VCaP (cell line): ENCODE measurements around the gene NRXN3.

ENCODE experiments used
- H3K27ac ChIP-seq: fragments of 450-650 bp; 2 replicates; pipeline ENCODE4 v1.5.1; 2017
- TF ChIP-seq, protein P1 (sequence below): fragments of 450-650 bp; conservative IDR thresholded peaks from 2 replicates; pipeline ENCODE4 v1.5.1; 2017; ENCODE audit warnings: mild to moderate bottlenecking, moderate library complexity

Gene NRXN3

DNA sequence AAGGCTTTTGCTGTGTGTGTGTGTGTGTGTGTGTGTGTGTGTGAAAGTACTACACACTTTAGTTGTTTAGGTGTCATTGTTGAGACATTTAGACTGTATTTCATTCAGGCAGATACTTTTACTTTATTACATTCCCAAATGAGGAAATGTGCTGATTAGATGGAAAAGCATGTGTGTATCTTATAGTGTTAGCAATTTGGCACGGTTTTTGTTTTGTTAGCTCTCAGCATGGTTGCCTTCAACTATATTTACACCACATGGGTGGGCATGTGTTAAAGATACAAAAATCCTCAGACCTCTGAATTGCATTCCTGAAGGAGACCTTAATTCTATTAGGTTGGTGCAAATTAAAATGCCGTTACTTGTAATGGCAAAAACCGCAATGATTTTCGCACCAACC lies 1161.7 kb downstream of the NRXN3 start:
- H3K27ac ChIP-seq = no peak overlapping the region
- TF ChIP-seq, protein P1, sequence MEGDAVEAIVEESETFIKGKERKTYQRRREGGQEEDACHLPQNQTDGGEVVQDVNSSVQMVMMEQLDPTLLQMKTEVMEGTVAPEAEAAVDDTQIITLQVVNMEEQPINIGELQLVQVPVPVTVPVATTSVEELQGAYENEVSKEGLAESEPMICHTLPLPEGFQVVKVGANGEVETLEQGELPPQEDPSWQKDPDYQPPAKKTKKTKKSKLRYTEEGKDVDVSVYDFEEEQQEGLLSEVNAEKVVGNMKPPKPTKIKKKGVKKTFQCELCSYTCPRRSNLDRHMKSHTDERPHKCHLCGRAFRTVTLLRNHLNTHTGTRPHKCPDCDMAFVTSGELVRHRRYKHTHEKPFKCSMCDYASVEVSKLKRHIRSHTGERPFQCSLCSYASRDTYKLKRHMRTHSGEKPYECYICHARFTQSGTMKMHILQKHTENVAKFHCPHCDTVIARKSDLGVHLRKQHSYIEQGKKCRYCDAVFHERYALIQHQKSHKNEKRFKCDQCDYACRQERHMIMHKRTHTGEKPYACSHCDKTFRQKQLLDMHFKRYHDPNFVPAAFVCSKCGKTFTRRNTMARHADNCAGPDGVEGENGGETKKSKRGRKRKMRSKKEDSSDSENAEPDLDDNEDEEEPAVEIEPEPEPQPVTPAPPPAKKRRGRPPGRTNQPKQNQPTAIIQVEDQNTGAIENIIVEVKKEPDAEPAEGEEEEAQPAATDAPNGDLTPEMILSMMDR = no peak

DNA sequence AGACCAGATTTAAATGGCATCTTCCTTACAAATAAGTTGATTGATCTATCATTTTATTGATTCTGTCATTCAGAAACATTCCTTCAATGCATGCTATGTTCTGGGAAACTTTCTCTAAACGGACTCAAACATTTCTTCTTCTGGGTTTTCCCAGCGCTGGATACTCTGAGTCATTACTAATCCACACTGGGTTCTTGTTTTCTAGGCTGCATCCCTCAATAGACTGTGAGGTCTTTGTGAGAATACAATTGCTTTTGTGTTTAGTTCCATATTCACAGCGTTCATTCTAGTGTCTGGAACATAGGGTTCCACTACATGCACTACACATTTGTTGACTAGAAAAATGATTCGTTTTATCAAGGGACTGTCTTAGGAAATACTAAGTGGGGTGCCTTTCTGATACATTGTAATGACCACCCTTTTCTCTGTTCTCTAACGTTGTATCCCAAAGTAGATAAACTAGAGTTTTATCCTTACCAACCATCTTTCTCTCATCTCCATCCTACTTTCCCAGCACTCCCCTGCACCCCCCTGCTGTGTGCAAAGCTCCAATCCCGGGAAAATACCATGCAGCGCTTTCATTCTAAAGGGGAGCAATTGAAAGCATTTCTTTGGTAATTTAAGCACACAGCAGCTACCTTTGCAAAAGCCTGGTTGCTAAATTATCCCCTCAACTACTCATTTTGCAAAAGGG lies 1162.5 kb downstream of the NRXN3 start:
- TF ChIP-seq, protein P1 = no peak
- H3K27ac ChIP-seq = no peak overlapping the region

DNA sequence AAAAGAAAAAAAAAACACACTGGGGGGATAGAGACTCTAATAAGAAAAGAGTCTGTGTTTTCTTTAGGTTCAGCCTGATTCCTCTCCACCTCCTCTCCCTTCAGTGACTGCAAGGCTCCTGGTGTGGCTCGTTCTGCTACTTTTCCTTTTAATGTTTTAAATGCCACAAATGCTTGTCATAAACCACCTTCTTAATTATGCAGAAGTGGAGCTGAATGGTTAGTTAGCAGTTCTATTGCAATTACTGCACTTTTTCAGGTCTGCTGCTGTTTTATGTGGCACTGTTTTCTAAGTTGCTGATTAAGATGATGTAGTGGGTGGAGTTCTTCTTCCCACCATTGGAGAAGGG lies 1163.0 kb downstream of the NRXN3 start:
- TF ChIP-seq, protein P1 = no peak
- H3K27ac ChIP-seq = no peak overlapping the region

DNA sequence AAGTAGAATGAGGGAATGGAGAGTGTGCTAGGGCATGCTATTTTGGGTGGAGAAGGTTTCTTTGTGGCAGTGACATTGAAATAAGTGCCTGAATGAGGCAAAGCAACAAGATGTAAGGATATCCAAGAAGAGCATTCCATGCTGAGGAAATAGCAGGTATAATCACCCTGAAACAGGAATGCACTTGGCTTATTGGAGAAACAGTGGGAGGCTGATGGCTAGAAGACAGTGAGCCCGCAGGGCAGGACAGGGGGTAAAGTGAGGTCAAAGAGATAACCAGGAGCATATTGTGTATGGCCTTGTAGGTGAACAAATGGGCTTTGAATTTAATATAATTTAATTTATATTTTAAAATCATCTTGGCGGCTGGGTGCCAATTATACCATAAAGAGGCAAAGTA lies 1164.1 kb downstream of the NRXN3 start:
- no peak overlapping the region for H3K27ac ChIP-seq
- TF ChIP-seq, protein P1 = no peak

DNA sequence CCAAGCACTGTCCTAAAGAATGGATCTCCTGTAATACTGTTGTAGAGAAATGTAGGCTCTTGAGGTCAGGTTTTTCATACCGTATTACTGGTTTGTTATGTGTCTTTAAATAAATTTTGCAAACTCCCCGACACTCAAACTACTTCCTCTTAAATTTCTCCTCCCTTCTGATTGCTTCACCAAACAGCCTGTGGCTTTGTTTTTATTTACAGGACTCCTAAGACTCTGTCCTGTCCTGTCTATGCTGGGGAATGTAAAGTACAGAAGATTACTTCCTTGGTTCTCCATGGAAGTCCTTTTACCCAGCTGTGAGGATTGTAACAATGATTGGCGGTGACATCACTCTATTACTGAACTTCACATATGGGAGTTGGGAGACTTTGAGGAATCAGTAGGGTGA lies 1167.6 kb downstream of the NRXN3 start:
- TF ChIP-seq, protein P1 = no peak
- H3K27ac ChIP-seq = no peak overlapping the region

DNA sequence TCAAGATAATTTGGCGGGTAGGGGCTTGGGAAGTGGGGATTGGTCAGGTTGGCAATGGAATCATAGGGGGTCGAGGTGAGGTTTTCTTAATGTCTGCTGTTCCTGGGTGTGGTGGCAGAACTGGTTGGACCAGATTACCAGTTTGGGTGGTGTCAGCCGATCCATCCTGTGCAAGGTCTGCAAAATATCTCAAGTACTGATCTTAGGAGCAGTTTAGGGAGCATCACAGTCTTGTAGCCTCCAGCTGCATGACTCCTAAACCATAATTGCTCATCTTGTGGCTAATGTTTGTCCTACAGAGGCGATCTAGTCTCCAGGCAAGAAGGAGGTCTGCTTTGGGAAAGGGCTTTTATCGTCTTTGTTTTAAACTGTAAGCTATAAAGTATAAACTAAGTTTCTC lies 1172.8 kb downstream of the NRXN3 start:
- no peak overlapping the region for H3K27ac ChIP-seq

DNA sequence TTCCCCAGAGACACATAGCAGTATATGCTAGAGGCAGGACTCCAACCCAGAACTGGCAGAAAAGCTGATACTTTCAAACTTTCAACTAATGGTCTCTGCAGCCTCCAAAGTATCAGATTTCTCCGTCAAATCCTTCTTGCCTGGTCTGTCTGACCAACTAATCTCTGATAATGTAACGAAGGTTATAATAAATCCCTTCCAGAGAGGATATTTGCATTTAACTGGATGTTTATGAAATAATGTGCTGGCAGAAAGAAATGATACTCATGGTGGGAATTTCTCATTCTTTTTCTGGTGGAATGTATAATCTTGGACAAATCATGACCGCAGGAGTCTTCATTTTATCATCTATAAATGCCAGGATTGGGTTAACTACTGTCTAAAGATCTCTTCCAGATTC lies 1180.8 kb downstream of the NRXN3 start:
- no peak overlapping the region for H3K27ac ChIP-seq
- TF ChIP-seq, protein P1 = no peak

More for the DNA sequence above, 1172.8 kb downstream of the NRXN3 start:
- TF ChIP-seq, protein P1 = no peak
